Right cardiac atrium (tissue), 5 donors: Measurements from ENCODE around the gene SEPTIN8. TPM values are rescaled to one million over a fixed set of nuclear protein-coding genes. Genes with fewer than 3 reads are reported as not detected.

Source experiments
- ATAC-seq, 2 donors: fragments of 200-7000 bp; cut with Tn5 transposase; one replicate each; pipeline versions ENCODE4 v1.8.0 to v1.9.1; 2020; ENCODE audit warnings: moderate library complexity in 2 of 2, mild to moderate bottlenecking in 1 of 2
- DNase-seq, 3 donors: peaks; one replicate each; pipeline ENCODE4 v3.0.0-alpha.2; 2020
- H3K27ac ChIP-seq: one replicate; pipeline ENCODE4 v1.5.1; 2013; ENCODE audit warnings: mild to moderate bottlenecking, low read length, control low read depth, moderate library complexity
- H3K27me3 ChIP-seq: one replicate; pipeline ENCODE4 v1.6.1; 2013; ENCODE audit not compliant: control insufficient read depth, insufficient read depth
- H3K4me1 ChIP-seq: one replicate; pipeline ENCODE4 v1.6.1; 2013; ENCODE audit warnings: low read length; ENCODE audit not compliant: control insufficient read depth, insufficient read depth
- H3K4me3 ChIP-seq: one replicate; pipeline ENCODE4 v1.5.1; 2013; ENCODE audit warnings: low read length, control low read depth
- H3K9me3 ChIP-seq: one replicate; pipeline ENCODE4 v1.6.1; 2013; ENCODE audit warnings: low read length; ENCODE audit not compliant: control insufficient read depth
- WGBS: extraction: QIAGEN DNeasy Blood & Tissue Kit; methylation state at CpG from one replicate; pipeline ENCODE4 v1.1.7; 2013; 5-methylcytosine and 5-hydroxymethylcytosine counted together
- intact Hi-C, 4 donors: fragments of 100-400 bp; cut with DNase I; formaldehyde crosslinking; loops; one replicate each; pipeline versions ENCODE4 v1.11.0 to v1.14.0; 2022 to 2023
- polyA plus RNA-seq: library from polyadenylated mRNA; stranded (reverse); fragments of 200-250 nt; gene quantifications from one replicate; pipeline ENCODE4 v1.2.3, GENCODE V29; 2013
- total RNA-seq, 4 donors: library from RNA; stranded (reverse); fragmentation: NEBNext Ultra II Directional; extraction: Animal tissue kit (Norgen Biotek cat#: 25700); gene quantifications; one replicate each; pipeline ENCODE4 v1.2.1, GENCODE V29; 2021
- donor health status: healthy with polysubstance abuse.
- donor health status: DM: no; HTN: yes; CAD: no.
- donor health status: DM: no; HTN: no; CAD: no.
- donor health status: DM: no; HTN: yes; CAD: no; lungs with severe emphysema.
- donor health status: DM: yes; HTN: yes; CAD: no.

The SEPTIN8 gene
- total and polyA plus RNA-seq, 5 donors = 17.7 to 33.7 (median 29.5) TPM

DNA sequence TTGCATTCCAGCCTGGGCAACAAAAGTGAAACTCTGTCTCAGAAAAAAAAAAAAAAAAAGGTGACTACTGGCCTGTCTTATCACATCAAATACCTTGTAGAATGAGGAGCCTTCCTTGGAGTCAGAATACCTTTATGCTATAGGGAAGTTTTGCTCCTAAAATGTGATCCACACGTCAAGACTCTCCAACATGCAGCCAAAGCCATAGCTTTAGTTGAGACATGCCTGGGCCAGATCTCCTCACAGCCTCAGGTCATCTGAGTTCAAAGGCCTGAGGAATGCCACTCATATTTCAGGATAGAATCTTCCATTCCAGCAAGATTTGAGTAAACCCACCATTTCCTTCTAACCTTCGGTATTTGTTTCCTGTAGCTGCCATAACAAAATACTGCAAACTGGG, 22.4 kb upstream of the SEPTIN8 start:
- no peaks in the 10 kb centered on the region for H3K4me1 ChIP-seq
- ATAC-seq = no peak
- no peak for DNase-seq
- no peaks in the 10 kb centered on the region for H3K27me3 ChIP-seq
- no peaks in the 10 kb centered on the region for H3K9me3 ChIP-seq
- 75% methylated on average over 2 of the region's 2 CpGs for WGBS
- intact Hi-C loops = no loop called here
- no peak overlapping the region for H3K27ac ChIP-seq
- no peak overlapping the region for H3K4me3 ChIP-seq

DNA sequence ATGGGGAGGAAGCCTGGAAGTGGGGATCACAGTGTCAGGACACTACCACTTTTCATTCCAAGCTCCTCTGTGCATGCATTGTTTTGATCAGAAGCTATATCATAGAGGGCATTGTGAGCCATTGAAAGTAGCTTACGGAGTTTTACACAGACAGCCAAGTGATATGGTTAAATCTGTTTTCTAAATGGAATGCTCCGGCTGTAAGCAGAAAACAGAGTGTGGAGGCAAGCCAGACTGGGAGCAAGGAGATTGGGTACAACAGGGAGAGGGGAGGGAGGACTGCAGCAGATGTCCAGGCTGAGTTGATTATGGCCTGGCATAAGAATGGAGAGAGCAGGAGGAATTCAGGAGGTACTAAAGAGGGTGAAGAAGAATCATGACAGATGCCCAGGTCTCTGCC, 20.6 kb upstream of the SEPTIN8 start:
- DNase-seq (no peak), ATAC-seq (no peak)
- H3K4me1 ChIP-seq = no peaks in the 10 kb centered on the region
- H3K4me3 ChIP-seq = no peak overlapping the region
- H3K27me3 ChIP-seq = no peaks in the 10 kb centered on the region
- intact Hi-C loops = no loop called here
- no peaks in the 10 kb centered on the region for H3K9me3 ChIP-seq
- no peak overlapping the region for H3K27ac ChIP-seq
- WGBS = 43% methylated on average over 2 of the region's 2 CpGs

DNA sequence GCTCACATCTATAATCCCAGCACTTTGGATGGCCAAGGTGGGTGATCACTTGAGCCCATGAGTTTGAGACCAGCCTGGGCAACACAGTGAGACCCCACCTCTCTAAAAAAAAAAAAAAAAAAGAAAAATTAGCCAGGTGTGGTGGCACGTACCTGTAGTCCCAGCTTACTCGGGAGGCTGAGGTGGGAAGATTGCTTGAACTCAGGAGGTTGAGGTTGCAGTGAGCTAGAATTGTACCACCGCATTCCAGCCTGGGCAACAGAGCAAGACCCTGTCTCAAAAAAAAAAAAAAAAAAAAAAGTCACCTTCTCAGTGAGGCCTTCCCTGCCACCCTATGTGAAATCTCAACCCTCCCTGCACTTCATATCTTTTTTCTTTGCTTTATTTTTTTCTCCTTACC, 14.0 kb upstream of the SEPTIN8 start:
- DNase-seq = no peak
- Histone ChIP-seq H3K27me3 (no peaks in the 10 kb centered on the region), H3K4me3 (no peak overlapping the region), H3K4me1 (no peaks in the 10 kb centered on the region), H3K27ac (no peak overlapping the region), H3K9me3 (no peaks in the 10 kb centered on the region)
- intact Hi-C loops = no loop called here
- 97% methylated on average over 3 of the region's 3 CpGs for WGBS
- ATAC-seq = no peak

DNA sequence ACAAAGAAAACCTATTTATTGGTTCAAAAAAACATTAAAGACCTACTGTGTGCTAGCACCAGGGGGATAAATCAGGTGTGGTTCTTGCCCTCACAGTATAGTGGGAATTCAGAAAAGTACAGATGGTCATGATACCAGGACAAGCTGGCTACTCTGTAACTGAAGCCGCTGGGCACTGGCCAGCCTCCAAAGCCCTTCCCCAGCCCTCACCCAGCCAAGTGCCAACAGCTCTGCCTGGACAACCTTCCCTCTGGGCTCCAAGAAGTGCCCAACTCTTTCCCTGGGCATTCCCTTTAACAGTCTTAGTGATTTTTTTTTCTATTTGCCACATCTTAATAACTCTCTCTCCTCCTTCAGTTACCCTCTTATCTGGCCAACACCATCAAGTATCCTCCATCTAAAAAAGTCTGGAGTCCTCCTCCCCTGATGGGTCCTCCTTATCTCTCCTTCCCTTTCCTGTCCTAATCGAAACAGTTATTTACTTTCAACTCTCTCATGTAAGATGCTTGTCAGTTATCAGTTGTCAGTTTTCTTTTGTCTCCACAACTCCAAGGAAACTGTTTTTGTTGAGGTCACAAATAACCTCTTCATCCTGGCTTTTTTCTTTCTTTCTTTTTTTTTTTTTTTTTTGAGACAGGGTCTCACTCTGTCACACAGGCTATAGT, 13.3 kb upstream of the SEPTIN8 start:
- ATAC-seq (no peak), DNase-seq (peak in 1 of 3 donors; percentile 46)
- no peak overlapping the region for H3K4me3 ChIP-seq
- no peaks in the 10 kb centered on the region for H3K27me3 ChIP-seq
- 44% methylated on average over 2 of the region's 2 CpGs for WGBS
- H3K4me1 ChIP-seq = no peaks in the 10 kb centered on the region
- no peak overlapping the region for H3K27ac ChIP-seq
- no peaks in the 10 kb centered on the region for H3K9me3 ChIP-seq
- intact Hi-C loops = no loop called here

DNA sequence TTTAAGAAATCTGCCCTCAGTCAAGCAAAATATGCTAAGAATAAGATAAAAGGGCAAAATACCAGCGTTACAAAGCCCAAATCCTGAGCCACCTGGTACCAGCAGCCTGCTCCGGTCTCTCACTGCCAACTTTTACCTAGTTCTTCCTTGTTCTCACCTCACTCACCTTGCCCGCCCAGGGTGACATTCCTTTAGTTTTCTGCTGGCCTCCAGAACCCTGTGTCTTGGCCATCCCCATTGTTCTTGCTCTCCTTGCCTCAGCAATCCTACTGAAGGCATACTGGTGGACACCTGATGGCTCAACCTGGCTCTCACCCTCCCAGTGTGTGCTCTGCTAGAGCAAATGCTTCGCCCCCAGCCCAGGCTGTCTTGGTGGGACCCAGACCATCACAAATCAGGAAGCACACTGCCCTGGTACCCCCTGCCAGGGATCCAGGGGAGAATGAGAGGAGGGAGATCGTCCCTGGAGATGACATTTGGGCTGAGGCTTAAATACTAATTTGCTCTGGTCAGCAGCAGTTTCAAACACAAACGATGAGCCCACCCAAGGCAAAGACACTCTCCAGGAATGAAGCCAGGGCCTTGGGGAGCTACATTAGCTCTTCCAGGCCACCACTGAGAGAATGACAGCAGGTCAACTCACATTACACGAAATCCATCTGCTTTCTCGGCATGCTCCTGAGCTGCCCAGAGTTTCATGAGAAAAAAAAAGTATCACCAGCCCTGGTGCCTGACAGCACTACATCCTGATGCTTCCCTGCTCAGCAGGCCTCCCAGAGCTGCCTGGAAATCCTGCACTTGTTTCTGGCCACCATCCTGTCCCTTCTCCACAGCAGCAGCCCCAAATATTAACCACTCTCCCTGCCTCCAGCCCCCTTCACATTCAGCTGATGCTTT, 12.2 kb upstream of the SEPTIN8 start:
- no peak for ATAC-seq
- intact Hi-C loops = no loop called here
- H3K27ac ChIP-seq = no peak overlapping the region
- no peak for DNase-seq
- no peak overlapping the region for H3K4me3 ChIP-seq
- 82% methylated on average over 8 of the region's 8 CpGs for whole genome bisulfite sequencing
- H3K27me3 ChIP-seq = no peaks in the 10 kb centered on the region
- H3K4me1 ChIP-seq = no peaks in the 10 kb centered on the region
- no peaks in the 10 kb centered on the region for H3K9me3 ChIP-seq

DNA sequence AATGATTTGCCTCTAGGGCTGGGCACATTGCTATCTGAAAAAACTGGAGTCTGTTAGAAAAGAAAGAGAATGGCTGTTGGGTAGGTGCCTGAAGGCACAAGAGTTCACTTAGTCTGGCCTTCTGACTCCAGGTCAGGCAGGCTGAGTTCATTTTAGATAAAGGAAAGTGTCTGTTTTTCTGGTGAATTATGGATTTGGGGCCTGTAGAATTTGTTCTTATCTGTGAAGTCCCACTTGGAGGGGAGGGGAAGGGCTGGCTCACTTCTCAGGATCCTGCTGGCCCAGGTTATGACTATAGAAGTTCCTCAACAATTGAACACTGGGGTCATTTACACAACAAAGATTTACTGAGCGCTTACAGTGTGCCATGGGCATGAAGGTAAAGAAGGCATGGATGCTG, 11.5 kb upstream of the SEPTIN8 start:
- Histone ChIP-seq H3K27me3 (no peaks in the 10 kb centered on the region), H3K4me1 (no peaks in the 10 kb centered on the region), H3K4me3 (no peak overlapping the region), H3K9me3 (no peaks in the 10 kb centered on the region), H3K27ac (no peak overlapping the region)
- 98% methylated on average over 1 of the region's 1 CpG for WGBS
- ATAC-seq (no peak), DNase-seq (no peak)
- intact Hi-C loops = no loop called here

DNA sequence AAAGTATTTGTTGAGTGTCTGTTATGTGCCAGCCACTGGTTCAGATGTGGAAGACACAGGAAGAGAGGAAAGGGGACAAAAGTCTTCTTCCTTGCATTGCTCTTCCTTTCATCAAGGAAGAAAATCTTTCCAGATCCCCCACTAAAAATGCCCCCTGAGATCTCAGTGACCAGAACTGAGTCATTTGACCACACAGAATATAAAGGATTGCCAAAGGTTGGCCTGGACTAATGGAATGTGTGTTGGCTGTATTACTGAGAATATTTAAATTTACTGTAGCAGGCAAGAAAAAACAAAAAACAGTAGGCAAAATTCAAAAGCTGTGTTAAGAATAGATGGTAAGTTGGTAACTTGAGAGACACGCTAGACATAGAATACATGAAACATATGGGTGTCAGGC, 10.0 kb upstream of the SEPTIN8 start:
- intact Hi-C loops = no loop called here
- Histone ChIP-seq H3K9me3 (no peaks in the 10 kb centered on the region), H3K4me1 (no peaks in the 10 kb centered on the region), H3K27ac (no peak overlapping the region), H3K4me3 (no peak overlapping the region), H3K27me3 (no peaks in the 10 kb centered on the region)
- DNase-seq (no peak), ATAC-seq (no peak)
- WGBS = 96% methylated on average over 1 of the region's 1 CpG

DNA sequence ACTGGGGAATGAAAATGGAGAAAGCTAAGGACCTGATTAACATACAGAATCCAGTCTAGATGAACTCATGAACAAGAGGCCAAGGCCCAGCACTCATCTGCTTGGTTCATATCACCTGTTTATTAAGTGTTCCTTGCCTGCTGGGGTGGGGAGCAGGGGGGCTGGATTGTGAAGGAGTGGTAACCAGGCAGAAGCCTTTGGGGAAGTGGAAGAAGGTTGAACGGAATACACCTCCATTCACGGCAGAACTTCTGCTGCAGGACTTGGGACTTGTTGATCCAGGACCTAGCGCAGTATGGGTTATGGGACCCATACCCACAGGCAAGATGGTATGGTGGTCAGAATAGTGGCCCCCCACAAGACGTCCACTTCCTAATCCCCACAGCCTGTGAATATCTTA, 8.8 kb upstream of the SEPTIN8 start:
- intact Hi-C loops = no loop called here
- Histone ChIP-seq H3K27me3 (no peaks in the 10 kb centered on the region), H3K4me1 (no peaks in the 10 kb centered on the region), H3K27ac (no peak overlapping the region), H3K4me3 (no peak overlapping the region), H3K9me3 (no peaks in the 10 kb centered on the region)
- DNase-seq (no peak), ATAC-seq (no peak)
- 94% methylated on average over 4 of the region's 4 CpGs for WGBS

DNA sequence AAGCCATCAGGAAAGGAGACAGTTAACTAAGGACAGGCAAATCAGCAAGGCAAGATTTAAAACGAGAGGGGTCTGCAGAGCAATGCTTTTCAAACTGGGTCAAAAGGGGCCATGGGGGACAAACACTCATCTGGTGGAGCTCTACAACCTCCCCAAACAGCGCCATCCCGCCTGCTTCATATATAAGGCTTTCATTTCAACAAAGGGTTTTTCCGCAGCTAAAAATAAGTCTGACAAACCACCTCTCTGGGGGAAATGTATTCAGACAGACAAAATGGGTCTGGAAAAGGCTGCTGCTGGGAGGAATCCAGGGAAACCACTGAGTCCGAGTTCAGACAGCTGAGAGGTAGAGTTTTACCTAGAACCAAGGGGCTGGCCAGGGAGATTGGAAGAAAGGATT, 8.3 kb upstream of the SEPTIN8 start:
- ATAC-seq = no peak
- 53% methylated on average over 5 of the region's 5 CpGs for WGBS
- intact Hi-C loops = no loop called here
- H3K27me3 ChIP-seq = no peaks in the 10 kb centered on the region
- no peaks in the 10 kb centered on the region for H3K9me3 ChIP-seq
- H3K27ac ChIP-seq = no peak overlapping the region
- no peaks in the 10 kb centered on the region for H3K4me1 ChIP-seq
- DNase-seq = no peak
- H3K4me3 ChIP-seq = no peak overlapping the region

DNA sequence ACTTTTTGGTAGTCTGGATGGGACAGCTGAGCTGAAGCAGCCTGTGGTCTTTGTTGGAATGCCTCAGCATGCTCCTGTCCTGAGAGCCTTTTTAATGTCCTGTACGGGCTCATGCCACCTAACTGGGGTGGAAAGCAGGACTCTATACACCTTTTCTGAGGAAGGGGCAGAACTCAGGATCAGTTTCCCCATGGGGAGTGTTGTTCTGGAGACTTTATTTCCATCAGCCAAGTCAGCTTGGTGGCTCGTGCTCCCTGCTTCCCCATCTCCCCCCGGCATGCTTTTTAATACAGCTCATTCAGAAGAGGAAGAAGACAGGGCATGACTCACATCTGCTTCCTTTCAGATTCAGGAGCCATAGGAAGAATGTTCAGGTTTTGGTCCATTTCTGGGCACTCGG, 5.1 kb upstream of the SEPTIN8 start:
- peaks cover 4% of the 10 kb centered on the region for H3K4me1 ChIP-seq
- no peak overlapping the region for H3K27ac ChIP-seq
- no peaks in the 10 kb centered on the region for H3K9me3 ChIP-seq
- WGBS = 54% methylated on average over 4 of the region's 4 CpGs
- no peaks in the 10 kb centered on the region for H3K27me3 ChIP-seq
- no peak overlapping the region for H3K4me3 ChIP-seq
- DNase-seq (no peak), ATAC-seq (no peak)
- intact Hi-C loops = no loop called here

DNA sequence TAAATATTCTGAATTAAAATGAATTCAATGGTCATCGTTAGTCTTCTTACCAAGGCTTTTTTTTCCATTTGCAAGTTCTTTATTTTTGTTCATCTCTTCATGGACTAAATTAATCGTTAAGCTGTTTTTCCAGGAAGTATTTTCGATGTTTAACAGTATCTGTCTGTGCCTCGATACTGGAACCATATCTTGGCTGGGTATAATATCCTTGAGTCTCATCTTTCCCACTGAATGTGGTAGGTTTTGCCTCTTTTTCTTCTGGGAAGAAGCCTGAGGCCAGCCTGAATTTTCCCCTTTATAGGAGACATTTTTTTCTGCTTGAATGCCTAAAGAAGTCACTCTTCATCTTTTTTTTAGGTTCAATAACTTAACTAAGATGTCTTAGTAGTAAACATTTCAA, 4.0 kb upstream of the SEPTIN8 start:
- Histone ChIP-seq H3K4me1 (peaks cover 4% of the 10 kb centered on the region), H3K4me3 (no peak overlapping the region), H3K9me3 (no peaks in the 10 kb centered on the region), H3K27ac (no peak overlapping the region), H3K27me3 (no peaks in the 10 kb centered on the region)
- DNase-seq = no peak
- no peak for ATAC-seq
- 93% methylated on average over 4 of the region's 4 CpGs for WGBS
- intact Hi-C loops = no loop called here
